GM19239 (cell line): ENCODE results near the gene THNSL1.
"Not testable (repeated sequence)": the region's sequence is repeated elsewhere in the genome, so short reads cannot be mapped to it uniquely, and the experiment has no call there.

Source experiments
- DNase-seq: peaks from one replicate; pipeline ENCODE4 v3.0.0; 2011; ENCODE audit warnings: low spot score; ENCODE audit not compliant: insufficient read length
- FAIRE-seq: peaks from 2 replicates; lab custom pipeline; 2011; peaks lifted over from hg19 to GRCh38; lab: Jason Lieb, UNC

The THNSL1 gene

DNA sequence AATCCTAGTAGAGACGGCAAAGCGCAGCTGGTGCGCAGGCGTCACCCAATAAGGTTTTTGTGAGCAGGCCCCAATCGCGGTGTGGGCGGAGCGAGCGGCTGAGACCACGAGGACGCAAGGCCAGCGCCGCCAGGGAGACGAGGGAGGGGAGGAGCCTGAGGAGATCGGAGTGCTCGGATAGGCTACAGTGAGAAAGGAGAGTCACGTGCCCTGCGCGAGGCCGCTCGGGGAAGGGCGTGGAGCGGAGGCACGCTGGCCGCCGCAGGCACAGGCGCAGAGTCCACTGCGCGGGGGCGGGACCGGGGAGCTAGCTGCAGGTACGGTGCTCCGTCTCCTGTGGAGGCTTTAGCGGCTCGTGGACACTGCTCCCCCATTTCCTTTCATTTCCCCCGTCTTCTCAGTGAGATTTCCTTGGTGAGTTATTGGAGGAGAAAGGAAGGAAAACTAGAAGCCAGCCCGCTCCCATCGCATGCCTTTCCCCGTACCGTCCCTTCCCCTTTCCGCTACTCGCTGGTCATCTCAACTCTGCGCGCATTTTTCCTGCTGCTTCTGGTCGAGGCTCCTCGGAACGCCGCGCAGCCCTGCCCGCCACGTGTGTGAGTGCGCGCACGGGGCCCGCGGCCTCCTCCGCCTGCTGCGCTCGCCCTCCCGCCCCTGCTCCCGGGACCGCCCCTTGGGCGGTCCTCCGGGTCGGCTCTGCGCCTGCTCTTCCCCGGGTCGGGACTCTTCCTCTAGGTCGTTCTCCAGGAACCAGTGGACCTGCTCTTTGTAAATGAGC, at the start of gene THNSL1:
Gene THNSL1, plus strand, starts transcription at position 237 of the 778 bp plus-strand sequence. CDS start 6,612 bp downstream, outside the sequence.
- FAIRE-seq, result peak; percentile 97
- peak; percentile 85 for DNase-seq

DNA sequence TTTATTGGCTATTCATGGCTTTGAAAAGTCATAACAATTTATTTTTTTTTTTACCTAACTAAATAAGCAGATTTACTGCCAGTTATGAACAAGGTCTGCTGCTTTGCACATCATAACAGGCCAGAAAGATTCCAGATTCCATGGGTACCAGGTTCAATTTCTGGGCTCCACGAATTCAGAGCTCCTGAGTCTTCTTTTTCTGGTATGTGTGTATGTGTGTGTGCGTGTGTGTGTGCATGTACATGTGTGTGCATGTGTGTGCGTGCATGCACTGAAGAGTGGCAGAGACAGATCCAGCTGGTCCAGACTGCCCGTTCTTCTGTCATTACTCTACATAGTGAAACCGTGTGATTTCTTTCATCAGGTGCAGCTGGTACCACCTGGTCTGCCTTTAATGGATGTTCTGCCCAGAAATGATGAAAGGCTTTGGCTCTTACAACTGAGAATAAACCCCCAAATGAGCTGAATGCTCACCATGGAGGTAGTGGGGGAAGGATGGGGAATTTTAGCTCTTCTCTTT, 49.4 kb upstream of the THNSL1 start:
- FAIRE-seq (no peak), DNase-seq (no peak)

- no peak for FAIRE-seq
- DNase-seq, result no peak
Observed at GRCh38 chr10:24968349-24968748, 48.1 kb upstream of the THNSL1 start.

DNA sequence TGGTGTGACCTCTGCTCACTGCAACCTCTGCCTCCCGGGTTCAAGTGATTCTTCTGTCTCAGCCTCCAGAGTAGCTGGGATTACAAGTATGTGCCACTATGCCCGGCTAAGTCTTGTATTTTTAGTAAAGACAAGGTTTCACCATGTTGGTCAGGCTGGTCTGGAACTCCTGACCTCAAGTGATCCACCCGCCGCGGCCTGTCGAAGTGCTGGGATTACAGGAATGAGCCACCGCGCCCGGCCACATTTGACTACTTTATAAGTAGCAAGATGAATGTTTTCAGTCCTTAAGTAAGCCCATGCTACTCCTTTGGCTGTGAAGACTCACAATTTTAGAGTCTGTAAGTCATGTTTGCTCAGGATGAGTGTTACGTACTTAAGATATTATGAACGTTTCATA, 47.5 kb upstream of the THNSL1 start:
- FAIRE-seq, DNase-seq: not testable (repeated sequence)

DNA sequence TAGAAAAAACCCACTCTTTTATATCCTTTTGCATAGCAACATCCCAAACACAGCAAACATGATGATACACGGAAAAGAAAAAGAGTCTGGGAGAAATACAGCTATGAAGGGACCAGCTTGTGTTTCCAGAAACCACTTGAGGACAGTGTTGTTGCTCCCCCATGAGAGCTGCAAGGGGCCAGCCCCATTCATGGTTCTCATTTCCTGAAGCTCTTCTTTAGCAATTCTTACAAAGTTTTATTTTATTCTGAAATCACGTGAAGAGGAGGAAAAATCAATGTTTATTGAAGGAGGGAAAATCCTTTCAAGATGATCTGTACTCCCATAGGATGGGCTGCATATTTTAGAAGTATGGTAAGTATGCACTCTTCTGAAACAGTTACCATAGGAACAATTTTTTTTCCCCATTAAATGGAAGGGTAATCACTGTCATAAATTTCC, 46.6 kb upstream of the THNSL1 start:
- no peak for FAIRE-seq

GRCh38 chr10:24971374-24971773, 45.0 kb upstream of the THNSL1 start:
- no peak for FAIRE-seq
- no peak for DNase-seq

More for the DNA sequence above, 46.6 kb upstream of the THNSL1 start:
- no peak for DNase-seq

GRCh38 chr10:24973163-24973562, 43.2 kb upstream of the THNSL1 start:
- DNase-seq (no peak), FAIRE-seq (no peak)

DNA sequence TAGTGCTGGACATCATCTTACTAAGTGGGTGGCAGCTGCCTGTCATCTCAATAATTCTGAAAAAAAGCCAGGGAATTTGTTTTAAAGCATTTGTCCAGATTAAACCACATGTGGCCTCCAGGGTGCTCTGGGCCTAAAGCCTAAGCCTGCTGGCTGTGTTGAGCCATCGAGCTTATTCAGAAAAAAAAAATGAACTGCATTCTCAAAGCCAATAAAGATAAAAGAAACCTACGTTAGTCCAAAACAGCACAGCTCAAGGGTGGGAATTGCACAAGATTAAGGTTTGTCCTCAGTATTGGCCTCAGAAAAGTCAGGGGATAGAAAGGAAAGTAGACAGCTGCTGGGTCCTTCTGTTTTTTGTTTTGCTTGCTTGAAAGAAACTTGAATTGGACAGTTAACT, 41.4 kb upstream of the THNSL1 start:
- DNase-seq (no peak), FAIRE-seq (no peak)

GRCh38 chr10:24979685-24980084, 36.7 kb upstream of the THNSL1 start:
- FAIRE-seq, result no peak
- no peak for DNase-seq

DNA sequence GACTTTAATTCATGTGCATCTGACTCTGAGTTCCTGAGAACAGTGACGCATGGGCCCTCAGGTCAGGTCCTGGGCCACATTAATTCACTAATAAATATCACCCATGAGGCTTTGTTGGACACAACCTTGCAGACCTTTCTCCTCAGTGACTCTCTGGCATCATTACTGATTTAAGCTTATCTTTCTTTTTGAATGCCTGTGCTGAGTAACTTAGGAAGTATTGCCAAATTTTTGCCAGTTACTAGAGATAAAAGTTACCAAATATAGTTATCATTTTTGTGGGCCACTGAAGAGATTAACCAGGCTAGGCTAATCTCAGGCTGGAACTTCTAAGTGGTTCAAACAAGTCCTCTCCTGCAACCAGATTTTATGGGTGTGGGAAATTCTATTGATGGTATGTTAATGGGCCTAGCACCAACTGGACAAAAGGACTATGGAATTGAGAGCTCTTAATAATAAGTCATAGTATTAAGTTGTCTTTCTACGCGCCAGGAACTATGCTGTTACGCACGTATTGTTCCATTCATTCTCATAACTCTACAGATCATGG, 35.2 kb upstream of the THNSL1 start:
- FAIRE-seq (no peak), DNase-seq (no peak)

DNA sequence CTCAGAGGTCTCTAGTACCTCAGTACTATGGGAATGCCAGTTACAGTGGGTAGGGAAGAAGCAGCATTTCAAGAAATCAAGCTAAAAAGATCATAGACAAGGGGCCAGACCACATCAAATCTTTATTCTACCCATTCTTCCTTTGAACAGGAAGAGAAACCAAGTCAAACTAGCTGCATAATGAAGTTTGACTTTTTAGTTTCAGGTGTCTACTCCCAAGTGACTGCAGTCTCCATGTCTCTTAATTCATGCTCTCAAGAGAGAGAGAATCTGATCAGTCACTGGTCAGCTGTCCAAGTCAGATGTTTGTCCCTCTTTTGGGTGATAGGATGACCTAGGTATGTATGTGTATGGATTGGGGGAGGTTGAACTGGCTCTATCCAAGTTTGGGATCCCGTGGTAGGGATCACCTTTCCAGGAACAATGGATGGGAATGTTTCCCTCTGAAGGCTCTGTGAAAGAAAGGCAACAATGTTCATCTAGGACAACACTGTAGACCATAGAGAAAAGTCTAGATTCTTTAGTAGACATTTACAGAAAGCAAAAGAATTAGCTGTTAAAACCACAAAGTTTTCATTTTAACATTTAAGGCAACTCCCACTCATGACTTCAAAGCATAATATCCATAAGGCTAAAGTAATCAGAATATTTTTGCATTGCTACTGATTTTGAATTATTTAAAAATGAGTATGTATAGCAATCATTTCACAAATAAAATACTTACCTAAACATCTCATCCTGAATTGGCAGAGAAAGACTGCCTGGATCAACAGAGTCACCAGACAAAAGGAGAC, 33.9 kb upstream of the THNSL1 start:
- peak; percentile 48 for FAIRE-seq
- peak; percentile 9 for DNase-seq

DNA sequence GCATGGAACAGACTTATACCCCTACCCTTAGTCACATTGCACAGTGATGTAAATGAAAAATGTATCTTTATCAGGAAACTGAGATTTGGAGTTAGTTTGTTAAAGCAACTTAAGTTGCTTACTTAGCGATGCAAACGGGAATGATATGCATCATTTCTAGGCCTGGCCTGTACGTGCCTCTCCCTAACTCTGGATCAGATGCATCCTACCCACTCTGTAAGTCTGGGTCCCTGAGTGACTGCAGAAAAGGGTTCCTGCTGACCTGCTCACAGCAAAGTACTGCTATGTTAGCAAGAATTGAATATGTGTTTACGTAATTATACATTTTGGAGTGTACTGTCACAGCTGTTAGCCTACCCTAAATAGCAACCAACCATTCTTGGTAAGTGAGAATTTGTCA, 33.3 kb upstream of the THNSL1 start:
- DNase-seq, result no peak
- FAIRE-seq, result no peak

DNA sequence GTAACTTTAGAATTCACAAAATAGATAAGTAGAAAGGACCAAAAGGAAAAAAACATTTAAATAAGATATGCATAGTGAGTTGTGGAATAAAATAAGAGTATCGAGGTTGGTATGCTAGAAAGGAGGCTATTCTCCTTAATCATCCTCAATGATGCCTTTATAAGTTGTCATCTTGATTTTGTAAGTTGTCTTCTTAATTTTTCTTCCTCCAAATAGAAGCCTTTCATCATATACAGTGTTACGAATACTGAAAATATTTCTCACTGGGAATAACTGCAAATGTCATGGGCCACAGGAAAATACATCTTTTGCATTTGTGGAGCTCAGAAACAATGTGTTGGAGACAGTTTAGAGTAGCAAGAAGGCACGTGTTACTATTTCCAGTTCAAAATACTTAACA, 32.5 kb upstream of the THNSL1 start:
- DNase-seq, result no peak
- FAIRE-seq, result no peak

- DNase-seq, result no peak
- FAIRE-seq, result no peak
Observed at GRCh38 chr10:24984906-24985305, 31.5 kb upstream of the THNSL1 start.

GRCh38 chr10:24988831-24989640, 27.4 kb upstream of the THNSL1 start:
- DNase-seq (no peak), FAIRE-seq (no peak)

DNA sequence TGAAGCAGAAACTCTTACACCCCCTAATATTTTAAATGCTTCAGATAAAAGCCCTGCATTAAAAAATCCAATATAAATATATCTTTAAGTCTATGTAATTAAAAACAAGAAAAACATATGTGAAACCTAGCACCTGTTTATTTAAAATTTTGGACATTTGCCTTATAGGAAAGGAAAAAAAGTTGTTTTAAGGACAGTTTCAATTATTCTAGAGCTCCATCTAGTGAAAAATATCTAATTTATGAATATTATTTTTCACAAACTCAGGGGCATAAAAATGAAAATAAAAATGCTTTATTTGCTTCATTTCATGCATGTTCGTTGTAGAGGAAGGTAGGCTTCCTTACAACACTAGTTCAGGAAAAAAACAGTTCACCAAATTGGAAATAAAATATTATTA, 26.5 kb upstream of the THNSL1 start:
- DNase-seq (no peak), FAIRE-seq (no peak)

DNA sequence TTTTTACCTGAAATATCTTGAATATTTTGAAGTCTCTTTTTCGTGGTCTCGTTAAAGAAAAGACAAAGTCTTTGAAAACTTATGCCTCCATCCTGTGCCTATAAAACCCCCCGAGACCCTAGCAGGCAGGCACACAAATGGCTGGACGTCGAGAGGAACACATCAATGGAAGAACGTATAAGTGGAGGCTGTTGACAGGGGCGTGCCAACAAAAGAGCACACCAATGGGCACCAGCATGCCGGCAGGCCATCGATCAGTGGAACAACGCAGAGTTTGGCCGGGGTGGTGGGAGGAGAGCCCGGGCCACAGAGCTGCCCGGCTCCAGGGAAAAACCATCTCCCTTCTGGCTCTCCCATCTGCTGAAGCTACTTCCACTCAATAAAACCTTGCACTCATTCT, 25.1 kb upstream of the THNSL1 start:
- DNase-seq, result no peak
- no peak for FAIRE-seq

- DNase-seq (no peak), FAIRE-seq (no peak)
Observed at GRCh38 chr10:24992512-24993133, 23.8 kb upstream of the THNSL1 start.

- no peak for FAIRE-seq
- no peak for DNase-seq
Observed at GRCh38 chr10:24993237-24993958, 23.0 kb upstream of the THNSL1 start.
